SH-SY5Y (cell line): ENCODE data around the gene STK32A.

Experiments used
- GATA2 ChIP-seq: IDR thresholded peaks from 2 replicates; pipeline ENCODE4 v1.6.1; 2011; ENCODE audit warnings: mild to moderate bottlenecking, low read depth, low read length
- GATA3 ChIP-seq: IDR thresholded peaks from 2 replicates; pipeline ENCODE4 v1.6.1; 2011; ENCODE audit warnings: low read depth, mild to moderate bottlenecking, low read length, moderate library complexity

DNA sequence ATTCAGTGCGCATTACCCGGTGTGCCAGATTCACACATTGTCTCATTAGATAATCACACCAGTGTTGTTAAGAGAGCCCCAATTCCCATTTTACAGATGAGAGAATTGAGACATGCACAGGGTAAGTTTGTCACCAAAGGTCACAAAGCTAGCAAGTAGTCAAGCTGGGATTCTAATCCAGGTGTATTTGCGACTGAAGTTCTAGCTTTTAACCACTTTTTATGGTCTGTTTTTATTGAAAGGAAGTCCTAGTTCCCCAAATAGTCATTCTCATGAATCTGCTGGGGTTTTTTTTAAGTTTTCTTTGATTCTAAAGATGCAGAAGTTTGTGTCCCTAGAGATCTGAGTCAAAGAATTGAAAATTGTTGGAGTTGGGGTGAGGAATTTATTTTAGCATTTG, 138.5 kb downstream of the STK32A start:
- TF ChIP-seq GATA2: no peak
- TF ChIP-seq GATA3: no peak
